WTC11 (cell line): Measurements from ENCODE around the gene ACBD4. TPM values are rescaled to one million over a fixed set of nuclear protein-coding genes. Genes with fewer than 3 reads are reported as not detected.
A peak's percentile ranks its signal among the peaks of the same experiment; 100 is the strongest.

Experiments used
- ATAC-seq: fragments of 200-7000 bp; cut with Tn5 transposase; 2 replicates; pipeline ENCODE4 v1.10.0; 2021; ENCODE audit warnings: mild to moderate bottlenecking, moderate library complexity
- CTCF ChIA-PET: fragments of 300-600 bp; sonication (Branson Sonifier 250); formaldehyde crosslinking; loops from one replicate; lab custom pipeline; 2021; ENCODE audit warnings: antibody characterized with exemption; lab: Charles Lee
- POLR2A ChIA-PET: fragments of 350-600 bp; sonication (Branson Sonifier 250); formaldehyde crosslinking; loops from one replicate; lab custom pipeline; 2021; ENCODE audit warnings: antibody characterized with exemption; lab: Charles Lee
- DNase-seq: peaks from one replicate; pipeline ENCODE4 v3.0.0; 2021; ENCODE audit warnings: low spot score
- H3K27ac Mint-ChIP-seq: 2 replicates; pipeline ENCODE4 v1.8.0; 2021; ENCODE audit warnings: mixed read lengths
- H3K27me3 Mint-ChIP-seq: 2 replicates; pipeline ENCODE4 v1.8.0; 2021; ENCODE audit warnings: low read depth, mild to moderate bottlenecking, moderate library complexity, mixed read lengths
- H3K36me3 Mint-ChIP-seq: 2 replicates; pipeline ENCODE4 v1.8.0; 2021; ENCODE audit warnings: mixed read lengths
- H3K4me1 Mint-ChIP-seq: 2 replicates; pipeline ENCODE4 v1.8.0; 2022; ENCODE audit warnings: mixed read lengths
- H3K4me3 Mint-ChIP-seq: 2 replicates; pipeline ENCODE4 v1.8.0; 2021; ENCODE audit warnings: mild to moderate bottlenecking, moderate library complexity, mixed read lengths
- H3K9me3 Mint-ChIP-seq: 2 replicates; pipeline ENCODE4 v1.8.0; 2021; ENCODE audit warnings: mixed read lengths
- E2F1 ChIP-seq: sonication (generic); formaldehyde crosslinking; IDR thresholded peaks from 2 replicates; pipeline ENCODE4 v1.8.0; 2022; ENCODE audit warnings: mild to moderate bottlenecking, missing genetic modification reagents
- ESRRA ChIP-seq: sonication (generic); formaldehyde crosslinking; IDR thresholded peaks from 2 replicates; pipeline ENCODE4 v1.8.1; 2022; ENCODE audit warnings: mild to moderate bottlenecking, missing genetic modification reagents, borderline replicate concordance
- GRHL2 ChIP-seq: fragments of 250-450 bp; sonication (Bioruptor Pico); IDR thresholded peaks from 2 replicates; pipeline ENCODE4 v1.8.0; 2022; ENCODE audit warnings: mild to moderate bottlenecking, moderate library complexity; ENCODE audit not compliant: insufficient replicate concordance, severe bottlenecking
- IRF2 ChIP-seq: sonication (generic); formaldehyde crosslinking; IDR thresholded peaks from 2 replicates; pipeline ENCODE4 v1.8.0; 2022; ENCODE audit warnings: low read depth, missing genetic modification reagents, borderline replicate concordance
- KAT7 ChIP-seq: sonication (generic); formaldehyde crosslinking; IDR thresholded peaks from 2 replicates; pipeline ENCODE4 v1.8.1; 2023; ENCODE audit warnings: missing genetic modification reagents, mild to moderate bottlenecking, borderline replicate concordance
- NFATC4 ChIP-seq: fragments of 250-450 bp; sonication (Bioruptor Pico); IDR thresholded peaks from 2 replicates; pipeline ENCODE4 v1.9.0; 2021; ENCODE audit warnings: mild to moderate bottlenecking
- NR2C2 ChIP-seq: sonication (generic); formaldehyde crosslinking; IDR thresholded peaks from 2 replicates; pipeline ENCODE4 v1.8.0; 2022; ENCODE audit warnings: mild to moderate bottlenecking, missing genetic modification reagents
- OVOL2 ChIP-seq: fragments of 250-450 bp; sonication (Bioruptor Pico); IDR thresholded peaks from 2 replicates; pipeline ENCODE4 v1.9.0; 2021; ENCODE audit warnings: mild to moderate bottlenecking, borderline replicate concordance
- RORB ChIP-seq: fragments of 250-450 bp; sonication (Bioruptor Pico); IDR thresholded peaks from 2 replicates; pipeline ENCODE4 v1.9.0; 2021; ENCODE audit warnings: mild to moderate bottlenecking
- SMAD4 ChIP-seq: sonication (generic); formaldehyde crosslinking; IDR thresholded peaks from 2 replicates; pipeline ENCODE4 v1.8.0; 2022; ENCODE audit warnings: mild to moderate bottlenecking, missing genetic modification reagents
- SOX15 ChIP-seq: fragments of 250-450 bp; sonication (Bioruptor Pico); IDR thresholded peaks from 2 replicates; pipeline ENCODE4 v1.9.0; 2021; ENCODE audit warnings: mild to moderate bottlenecking
- SP1 ChIP-seq: sonication (generic); formaldehyde crosslinking; conservative IDR thresholded peaks from 2 replicates; pipeline ENCODE4 v1.8.1; 2022; ENCODE audit warnings: missing genetic modification reagents
- TEAD1 ChIP-seq: sonication (generic); formaldehyde crosslinking; IDR thresholded peaks from 2 replicates; pipeline ENCODE4 v1.8.0; 2022; ENCODE audit warnings: mild to moderate bottlenecking, missing genetic modification reagents
- TEAD4 ChIP-seq: sonication (generic); formaldehyde crosslinking; IDR thresholded peaks from 2 replicates; pipeline ENCODE4 v1.8.0; 2022; ENCODE audit warnings: mild to moderate bottlenecking, missing genetic modification reagents
- ZBTB43 ChIP-seq: sonication (generic); formaldehyde crosslinking; IDR thresholded peaks from 2 replicates; pipeline ENCODE4 v1.8.1; 2023; ENCODE audit warnings: mild to moderate bottlenecking, missing genetic modification reagents
- ZNF138 ChIP-seq: sonication (generic); formaldehyde crosslinking; conservative IDR thresholded peaks from 2 replicates; pipeline ENCODE4 v1.8.1; 2022; ENCODE audit warnings: mild to moderate bottlenecking, moderate library complexity, missing genetic modification reagents
- ZNF423 ChIP-seq: fragments of 250-450 bp; sonication (Bioruptor Pico); IDR thresholded peaks from 2 replicates; pipeline ENCODE4 v2.1.2; 2022; ENCODE audit warnings: mild to moderate bottlenecking, moderate library complexity
- ZNF532 ChIP-seq: fragments of 250-450 bp; sonication (Bioruptor Pico); IDR thresholded peaks from 2 replicates; pipeline ENCODE4 v1.9.0; 2021; ENCODE audit warnings: mild to moderate bottlenecking, borderline replicate concordance
- total RNA-seq: library from RNA; stranded (reverse); gene quantifications from 3 replicates; pipeline ENCODE4 v1.2.3, GENCODE V29; 2021
- TF ChIP-seq, protein P1 (sequence below): sonication (generic); formaldehyde crosslinking; conservative IDR thresholded peaks from 2 replicates; pipeline ENCODE4 v1.8.1; 2022; ENCODE audit warnings: mild to moderate bottlenecking, missing genetic modification reagents

Gene ACBD4
- total RNA-seq, 1 experiment from 2014 or later: 12.7 TPM

DNA sequence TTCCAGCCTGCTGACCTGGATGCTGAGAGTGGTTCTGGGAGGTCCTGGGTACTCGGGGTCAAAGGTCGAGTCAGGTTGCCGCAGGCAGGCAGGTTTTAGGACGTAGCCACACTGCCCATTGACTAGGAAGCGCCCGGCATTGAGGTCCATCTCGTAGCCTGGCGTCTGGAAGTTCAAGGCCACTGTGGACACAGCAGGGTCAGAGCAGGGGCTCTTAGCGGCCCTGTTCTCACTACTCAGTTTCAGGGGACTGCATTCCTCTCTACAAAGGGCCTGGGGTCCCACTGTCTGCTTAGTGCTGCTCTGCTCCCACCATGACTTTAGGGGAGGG is 22.1 kb upstream of the ACBD4 start:
- no peak for ATAC-seq
- Mint-ChIP-seq H3K9me3 (no peaks in the 10 kb centered on the region), H3K4me1 (peaks cover 14% of the 10 kb centered on the region), H3K27me3 (no peaks in the 10 kb centered on the region), H3K36me3 (no peaks in the 10 kb centered on the region; the same call in 1 of the 2 replicates), H3K27ac (no peak overlapping the region), H3K4me3 (no peak overlapping the region)
- DNase-seq: no peak
- TF ChIP-seq, protein P1, sequence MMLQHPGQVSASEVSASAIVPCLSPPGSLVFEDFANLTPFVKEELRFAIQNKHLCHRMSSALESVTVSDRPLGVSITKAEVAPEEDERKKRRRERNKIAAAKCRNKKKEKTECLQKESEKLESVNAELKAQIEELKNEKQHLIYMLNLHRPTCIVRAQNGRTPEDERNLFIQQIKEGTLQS (CRISPR knock-in tag): no peak
- TF ChIP-seq E2F1 (CRISPR knock-in tag) (no peak), ZBTB43 (CRISPR knock-in tag) (no peak), SP1 (CRISPR knock-in tag) (no peak), SOX15 (CRISPR knock-in tag) (no peak)
- POLR2A ChIA-PET: no interaction called here
- CTCF ChIA-PET: no interaction called here

- Mint-ChIP-seq H3K4me3 (no peak overlapping the region), H3K27ac (0 out of 2 replicates have a peak overlapping the region, but pooled peaks have one; percentile 36), H3K27me3 (no peaks in the 10 kb centered on the region), H3K4me1 (peaks cover 14% of the 10 kb centered on the region), H3K36me3 (no peaks in the 10 kb centered on the region), H3K9me3 (no peaks in the 10 kb centered on the region)
- CTCF ChIA-PET: interaction anchor here (0.5 to 3.0 kb wide), 5 partner anchors 9 to 104 kb away, joined by 3 to 24 read pairs (median 5); partner anchors contain the start of gene ACBD4
- TF ChIP-seq ESRRA: no peak
- no peak for TF ChIP-seq GRHL2 (CRISPR knock-in tag)
- TF ChIP-seq RORB (CRISPR knock-in tag): no peak
- TF ChIP-seq KAT7: no peak
- no peak for TF ChIP-seq SMAD4 (CRISPR knock-in tag)
- no peak for TF ChIP-seq ZNF138 (CRISPR knock-in tag)
- TF ChIP-seq NR2C2 (CRISPR knock-in tag): no peak
- POLR2A ChIA-PET: no interaction called here
- ATAC-seq (no peak; the same call in 1 of the 2 replicates), DNase-seq (no peak)
Measured at GRCh38 chr17:45114117-45114932, 21.2 kb upstream of the ACBD4 start.

DNA sequence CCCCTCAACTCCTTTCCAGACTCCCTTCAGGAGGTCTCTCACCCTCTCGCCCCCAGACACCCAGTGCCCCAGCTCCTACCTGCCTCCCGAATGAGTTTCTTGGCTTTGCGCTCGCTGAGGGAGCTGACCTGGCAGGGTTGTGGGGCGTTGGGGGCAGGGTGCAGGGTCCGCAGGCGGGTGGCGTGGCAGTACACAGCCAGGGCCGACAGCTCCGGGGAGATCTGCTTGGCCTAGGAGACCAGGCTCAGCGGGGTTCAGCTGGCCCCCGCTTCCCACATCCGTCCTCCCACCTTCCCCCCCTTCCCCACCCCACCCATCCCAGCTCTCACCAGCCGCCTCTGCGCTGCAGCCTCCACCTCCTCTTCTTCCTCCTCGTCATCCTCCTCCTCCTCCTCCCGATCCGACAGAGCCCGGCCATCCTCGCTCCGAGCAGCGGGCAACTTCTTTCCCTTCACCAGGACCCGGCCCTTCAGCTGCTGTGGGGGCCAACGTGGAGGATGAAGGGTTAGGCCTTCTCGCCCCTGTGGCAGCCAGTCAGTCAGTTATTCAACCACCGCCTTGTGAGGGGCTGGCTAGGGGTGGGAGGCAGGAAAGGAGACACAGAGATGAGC is 20.4 kb upstream of the ACBD4 start:
- peaks cover 14% of the 10 kb centered on the region for H3K4me1 Mint-ChIP-seq
- H3K27me3 Mint-ChIP-seq: no peaks in the 10 kb centered on the region
- no peak overlapping the region for H3K27ac Mint-ChIP-seq
- CTCF ChIA-PET: interaction anchor here (0.8 to 3.0 kb wide), 6 partner anchors 10 to 195 kb away, joined by 3 to 24 read pairs (median 6); partner anchors contain the start of genes ACBD4 and PLCD3
- DNase-seq: no peak
- no peaks in the 10 kb centered on the region for H3K36me3 Mint-ChIP-seq
- ATAC-seq: no peak; the same call in 1 of the 2 replicates
- no peak overlapping the region for H3K4me3 Mint-ChIP-seq
- POLR2A ChIA-PET: interaction anchor here (1.1 kb wide), 1 partner anchor 13 kb away, joined by 3 read pairs; no protein-coding TSS in a partner anchor
- no peaks in the 10 kb centered on the region for H3K9me3 Mint-ChIP-seq
- TF ChIP-seq ZNF532 (CRISPR knock-in tag) (no peak), E2F1 (CRISPR knock-in tag) (no peak), ZNF138 (CRISPR knock-in tag) (no peak), IRF2 (CRISPR knock-in tag) (no peak), OVOL2 (CRISPR knock-in tag) (no peak), TEAD1 (CRISPR knock-in tag) (no peak), ZNF423 (CRISPR knock-in tag) (no peak), ZBTB43 (CRISPR knock-in tag) (no peak), TEAD4 (CRISPR knock-in tag) (no peak), NFATC4 (no peak)
